ENCODE results near the gene ADO. TPM values are rescaled to one million over a fixed set of nuclear protein-coding genes. Genes with fewer than 3 reads are reported as not detected.

Gene ADO
- total RNA-seq, 1 experiment from 2014 or later, result 26.2 TPM

GRCh38 chr10:62829622-62830021 is 25.1 kb downstream of the ADO start:
- no peaks in the 10 kb centered on the region for H3K9me2 ChIP-seq (ENCODE audit: insufficient read depth)
- no peaks in the 10 kb centered on the region for H3K4me1 ChIP-seq (ENCODE audit: control insufficient read depth in 1 of 2, insufficient read depth in 2 of 2, low read length in 2 of 2)
- intact Hi-C loops (cut with micrococcal nuclease), result no loop called here
- H3K79me2 ChIP-seq (ENCODE audit: insufficient read depth, low read length), result no peaks in the 10 kb centered on the region
- H3K36me3 ChIP-seq (ENCODE audit: control insufficient read depth in 1 of 2, insufficient read depth in 2 of 2, low read length in 2 of 2), result no peaks in the 10 kb centered on the region
- ChIA-PET RAD21 (ENCODE audit: low non-redundant PET in 1 of 2, low total read pairs in 2 of 2, uncharacterized antibody in 2 of 2, unreplicated experiment in 2 of 2) (no interaction called here), POLR2A (no interaction called here), CTCF (interaction anchor here (1.1 kb wide), 1 partner anchor 10 kb away, joined by 3 read pairs; no protein-coding TSS in a partner anchor)
- no peak for ATAC-seq
- no peak overlapping the region for H3K27ac ChIP-seq (ENCODE audit: low read depth, low read length)
- no peaks in the 10 kb centered on the region for H4K20me1 ChIP-seq (ENCODE audit: insufficient read depth)
- no peak for TF ChIP-seq FOSL1 (IDR thresholded peaks at IDR 0.05; ENCODE audit: low read depth)
- no peak for TF ChIP-seq CBX3 (IDR thresholded peaks at IDR 0.05; ENCODE audit: low read depth)
- no peak overlapping the region for H3K9ac ChIP-seq (ENCODE audit: low read length)
- H3K4me3 ChIP-seq (replicated peaks in 1 of 2; ENCODE audit: low read depth in 1 of 2, low read length in 2 of 2), result no peak overlapping the region
- H3K27me3 ChIP-seq (ENCODE audit: insufficient read depth, low read length), result no peaks in the 10 kb centered on the region
- BruUV-seq (replicated peaks), result no TSS peak
- no peak overlapping the region for H2AFZ ChIP-seq (ENCODE audit: low read depth, low read length, poor library complexity, severe bottlenecking)
- no peaks in the 10 kb centered on the region for H3K9me3 ChIP-seq (ENCODE audit: control insufficient read depth in 1 of 2, insufficient read depth in 1 of 2, low read depth in 1 of 2, low read length in 2 of 2)
- no peak overlapping the region for H3K4me2 ChIP-seq (ENCODE audit: low read length)
- no peak for DNase-seq (ENCODE audit: low read depth, low spot score)

- TF ChIP-seq REST (IDR thresholded peaks at IDR 0.05; ENCODE audit: low read depth) (no peak), EZH2phosphoT487 (IDR thresholded peaks at IDR 0.05; ENCODE audit: borderline replicate concordance) (no peak), FOSL1 (IDR thresholded peaks at IDR 0.05; ENCODE audit: low read depth) (no peak), ZBTB33 (IDR thresholded peaks at IDR 0.05; ENCODE audit: extremely low read depth, insufficient replicate concordance, low read length) (no peak), POLR2A (IDR thresholded peaks at IDR 0.05; ENCODE audit: borderline replicate concordance, extremely low read depth, insufficient read depth, insufficient read length) (no peak), ATF3 (IDR thresholded peaks at IDR 0.05) (no peak), ELF1 (IDR thresholded peaks at IDR 0.05; ENCODE audit: borderline replicate concordance, low read depth) (no peak)
- Histone ChIP-seq H3K9ac (ENCODE audit: low read length) (no peak overlapping the region), H3K27ac (ENCODE audit: low read depth, low read length) (no peak overlapping the region), H3K79me2 (ENCODE audit: insufficient read depth, low read length) (no peaks in the 10 kb centered on the region), H3K9me3 (ENCODE audit: control insufficient read depth in 1 of 2, insufficient read depth in 1 of 2, low read depth in 1 of 2, low read length in 2 of 2) (no peaks in the 10 kb centered on the region), H3K4me1 (ENCODE audit: control insufficient read depth in 1 of 2, insufficient read depth in 2 of 2, low read length in 2 of 2) (no peaks in the 10 kb centered on the region; a peak in 1 of 4 replicates), H3K27me3 (ENCODE audit: insufficient read depth, low read length) (no peaks in the 10 kb centered on the region), H3K9me2 (ENCODE audit: insufficient read depth) (no peaks in the 10 kb centered on the region), H3K36me3 (ENCODE audit: control insufficient read depth in 1 of 2, insufficient read depth in 2 of 2, low read length in 2 of 2) (no peaks in the 10 kb centered on the region), H2AFZ (ENCODE audit: low read depth, low read length, poor library complexity, severe bottlenecking) (no peak overlapping the region), H4K20me1 (ENCODE audit: insufficient read depth) (no peaks in the 10 kb centered on the region), H3K4me3 (replicated peaks in 1 of 2; ENCODE audit: low read depth in 1 of 2, low read length in 2 of 2) (no peak overlapping the region), H3K4me2 (ENCODE audit: low read length) (no peak overlapping the region)
- ChIA-PET RAD21 (ENCODE audit: low non-redundant PET in 1 of 2, low total read pairs in 2 of 2, uncharacterized antibody in 2 of 2, unreplicated experiment in 2 of 2) (no interaction called here), POLR2A (no interaction called here), CTCF (no interaction called here)
- no TSS peak for BruUV-seq (replicated peaks)
- intact Hi-C loops (cut with micrococcal nuclease), result no loop called here
- no peak for DNase-seq (ENCODE audit: low read depth, low spot score)
- ATAC-seq, result no peak
These were observed 26.2 kb downstream of the ADO start for GRCh38 chr10:62830679-62831078.
